Brain microvascular endothelial cell (primary cell): Measurements from ENCODE around the gene GGT5.
"Not testable (repeated sequence)": the region's sequence is repeated elsewhere in the genome, so short reads cannot be mapped to it uniquely, and the experiment has no call there.

Source experiments
- DNase-seq: peaks from one replicate; pipeline ENCODE4 v3.0.0-alpha.2; 2020
- H3K27ac ChIP-seq: fragments of 250-450 bp; sonication (Bioruptor Pico); 2 replicates; pipeline ENCODE4 v1.5.1; 2020; ENCODE audit warnings: mild to moderate bottlenecking, moderate library complexity
- H3K27me3 ChIP-seq: fragments of 250-450 bp; sonication (Bioruptor Pico); replicated peaks from 2 replicates; pipeline ENCODE4 v1.5.1; 2020; ENCODE audit warnings: mild to moderate bottlenecking
- H3K36me3 ChIP-seq: fragments of 250-450 bp; sonication (Bioruptor Pico); replicated peaks from 2 replicates; pipeline ENCODE4 v1.5.1; 2020; ENCODE audit warnings: mild to moderate bottlenecking
- H3K4me3 ChIP-seq: 2 replicates; pipeline ENCODE4 v1.5.1; 2011; ENCODE audit warnings: low read depth, mild to moderate bottlenecking, control low read depth, low read length, moderate library complexity
- in situ Hi-C: cut with HindIII; loops from 2 replicates; pipeline ENCODE4 v1.10.0; 2017; ENCODE audit warnings: low sequenced_read_pairs, low pct_ligation_motif_present
- TF ChIP-seq, protein P1 (sequence below): IDR thresholded peaks from 2 replicates; pipeline ENCODE4 v1.5.1; 2011; ENCODE audit warnings: low read depth, mild to moderate bottlenecking, moderate library complexity, low read length, control low read depth, inconsistent platforms; ENCODE audit errors: missing control alignments

GGT5 gene

DNA sequence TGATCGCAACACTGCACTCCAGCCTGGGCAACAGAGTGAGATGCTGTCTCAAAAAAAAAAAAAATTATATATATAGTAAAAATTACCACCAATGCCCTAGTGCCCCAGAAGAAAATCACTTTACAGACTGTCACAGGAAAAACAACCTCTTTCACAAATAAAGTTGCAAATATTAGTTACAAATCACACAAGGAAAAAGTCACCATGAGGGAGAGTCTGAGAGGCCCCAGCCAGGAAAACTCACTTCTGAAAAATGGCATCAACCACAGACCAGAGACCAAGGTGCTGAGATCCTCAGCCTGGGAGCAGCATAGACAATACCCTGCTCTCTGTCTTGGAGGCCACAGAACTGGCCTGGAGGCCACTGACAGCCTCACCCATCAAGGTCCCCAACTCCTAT, 20.4 kb downstream of the GGT5 start:
- TF ChIP-seq, protein P1, sequence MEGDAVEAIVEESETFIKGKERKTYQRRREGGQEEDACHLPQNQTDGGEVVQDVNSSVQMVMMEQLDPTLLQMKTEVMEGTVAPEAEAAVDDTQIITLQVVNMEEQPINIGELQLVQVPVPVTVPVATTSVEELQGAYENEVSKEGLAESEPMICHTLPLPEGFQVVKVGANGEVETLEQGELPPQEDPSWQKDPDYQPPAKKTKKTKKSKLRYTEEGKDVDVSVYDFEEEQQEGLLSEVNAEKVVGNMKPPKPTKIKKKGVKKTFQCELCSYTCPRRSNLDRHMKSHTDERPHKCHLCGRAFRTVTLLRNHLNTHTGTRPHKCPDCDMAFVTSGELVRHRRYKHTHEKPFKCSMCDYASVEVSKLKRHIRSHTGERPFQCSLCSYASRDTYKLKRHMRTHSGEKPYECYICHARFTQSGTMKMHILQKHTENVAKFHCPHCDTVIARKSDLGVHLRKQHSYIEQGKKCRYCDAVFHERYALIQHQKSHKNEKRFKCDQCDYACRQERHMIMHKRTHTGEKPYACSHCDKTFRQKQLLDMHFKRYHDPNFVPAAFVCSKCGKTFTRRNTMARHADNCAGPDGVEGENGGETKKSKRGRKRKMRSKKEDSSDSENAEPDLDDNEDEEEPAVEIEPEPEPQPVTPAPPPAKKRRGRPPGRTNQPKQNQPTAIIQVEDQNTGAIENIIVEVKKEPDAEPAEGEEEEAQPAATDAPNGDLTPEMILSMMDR: no peak
- Histone ChIP-seq H3K4me3 (no peak overlapping the region), H3K27ac (no peak overlapping the region), H3K27me3 (no peaks in the 10 kb centered on the region), H3K36me3 (peaks cover 86% of the 10 kb centered on the region)
- in situ Hi-C loops: no loop called here
- no peak for DNase-seq

DNA sequence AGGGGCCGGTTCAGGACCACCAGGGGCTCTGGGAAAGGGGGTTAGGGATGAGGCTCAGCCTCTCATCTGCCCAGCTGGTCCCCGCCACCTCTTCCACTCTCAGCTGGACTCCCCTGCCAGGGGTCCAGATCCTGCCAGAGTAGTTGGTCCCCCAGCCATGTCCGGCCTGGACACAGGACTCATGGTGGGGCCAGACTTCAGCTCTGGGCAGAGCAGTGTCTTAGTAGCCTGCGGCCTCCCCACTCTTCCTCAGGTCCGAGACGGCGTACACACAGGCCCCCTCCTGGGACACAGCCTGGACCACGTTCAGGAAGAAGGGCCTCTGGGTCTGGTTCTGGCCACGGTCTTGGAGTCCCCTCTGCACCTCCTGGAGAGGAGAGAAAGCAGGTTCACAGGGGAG, 25.1 kb downstream of the GGT5 start:
- in situ Hi-C loops: no loop called here
- H3K27ac ChIP-seq: no peak overlapping the region
- H3K27me3 ChIP-seq: no peaks in the 10 kb centered on the region

DNA sequence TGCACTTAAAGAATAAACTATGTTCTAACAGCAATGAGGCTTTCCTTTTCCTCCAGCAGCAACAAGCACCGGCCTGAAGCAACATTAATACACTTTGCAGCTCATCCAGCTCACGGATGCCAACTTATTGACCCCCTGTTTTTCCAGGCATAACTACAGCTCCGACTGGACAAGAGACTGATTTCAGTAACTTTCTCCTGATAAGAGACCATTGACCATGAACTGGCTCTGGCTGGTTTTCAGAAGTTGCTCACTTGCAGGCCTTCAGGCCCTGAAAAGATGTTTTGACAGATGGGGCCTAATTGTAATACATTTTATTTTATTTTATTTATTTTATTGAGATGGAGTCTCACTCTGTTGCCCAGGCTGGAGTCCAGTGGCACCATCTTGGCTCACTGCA, 27.5 kb downstream of the GGT5 start:
- Histone ChIP-seq H3K27ac (no peak overlapping the region), H3K36me3 (peaks cover 48% of the 10 kb centered on the region), H3K4me3 (no peak overlapping the region), H3K27me3 (no peaks in the 10 kb centered on the region)
- TF ChIP-seq, protein P1: no peak
- no peak for DNase-seq
- in situ Hi-C loops: no loop called here

More for the DNA sequence above, 25.1 kb downstream of the GGT5 start:
- Histone ChIP-seq H3K36me3 (peaks cover 71% of the 10 kb centered on the region), H3K4me3 (no peak overlapping the region)
- DNase-seq: no peak
- TF ChIP-seq, protein P1: no peak

DNA sequence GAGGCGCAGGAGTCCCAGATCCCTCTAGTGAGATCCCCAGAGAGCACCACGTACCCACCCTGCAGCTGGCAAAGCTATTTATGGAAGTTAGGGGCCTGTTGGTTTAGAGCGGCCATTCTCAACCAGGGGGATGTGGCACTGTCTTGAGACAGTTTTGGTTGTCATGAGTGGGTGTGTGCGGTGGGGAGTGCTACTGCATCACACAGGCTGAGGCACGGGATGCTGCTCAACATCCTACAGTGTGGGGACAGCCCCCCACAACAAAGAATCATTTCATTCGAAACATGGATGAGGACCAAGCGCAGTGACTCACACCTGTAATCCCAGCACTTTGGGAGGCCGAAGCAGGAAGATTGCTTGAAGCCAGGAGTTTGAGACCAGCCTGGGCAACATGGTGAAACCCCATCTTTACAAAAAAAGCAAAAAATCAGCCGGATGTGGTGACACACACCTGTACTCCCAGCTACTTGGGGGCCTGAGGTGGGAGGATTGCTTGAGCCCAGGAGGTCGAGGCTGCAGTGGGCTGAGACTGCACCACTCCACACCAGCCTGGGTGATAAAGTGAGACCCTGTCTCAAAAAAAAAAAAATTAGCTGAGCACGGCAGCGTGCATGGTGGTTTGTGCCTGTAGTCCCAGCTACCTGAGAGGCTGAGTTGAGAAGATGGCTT, 28.2 kb downstream of the GGT5 start:
- TF ChIP-seq, protein P1: no peak
- DNase-seq: no peak
- H3K27me3 ChIP-seq: no peaks in the 10 kb centered on the region
- H3K36me3 ChIP-seq: peaks cover 45% of the 10 kb centered on the region
- no peak overlapping the region for H3K27ac ChIP-seq
- in situ Hi-C loops: no loop called here
- no peak overlapping the region for H3K4me3 ChIP-seq

DNA sequence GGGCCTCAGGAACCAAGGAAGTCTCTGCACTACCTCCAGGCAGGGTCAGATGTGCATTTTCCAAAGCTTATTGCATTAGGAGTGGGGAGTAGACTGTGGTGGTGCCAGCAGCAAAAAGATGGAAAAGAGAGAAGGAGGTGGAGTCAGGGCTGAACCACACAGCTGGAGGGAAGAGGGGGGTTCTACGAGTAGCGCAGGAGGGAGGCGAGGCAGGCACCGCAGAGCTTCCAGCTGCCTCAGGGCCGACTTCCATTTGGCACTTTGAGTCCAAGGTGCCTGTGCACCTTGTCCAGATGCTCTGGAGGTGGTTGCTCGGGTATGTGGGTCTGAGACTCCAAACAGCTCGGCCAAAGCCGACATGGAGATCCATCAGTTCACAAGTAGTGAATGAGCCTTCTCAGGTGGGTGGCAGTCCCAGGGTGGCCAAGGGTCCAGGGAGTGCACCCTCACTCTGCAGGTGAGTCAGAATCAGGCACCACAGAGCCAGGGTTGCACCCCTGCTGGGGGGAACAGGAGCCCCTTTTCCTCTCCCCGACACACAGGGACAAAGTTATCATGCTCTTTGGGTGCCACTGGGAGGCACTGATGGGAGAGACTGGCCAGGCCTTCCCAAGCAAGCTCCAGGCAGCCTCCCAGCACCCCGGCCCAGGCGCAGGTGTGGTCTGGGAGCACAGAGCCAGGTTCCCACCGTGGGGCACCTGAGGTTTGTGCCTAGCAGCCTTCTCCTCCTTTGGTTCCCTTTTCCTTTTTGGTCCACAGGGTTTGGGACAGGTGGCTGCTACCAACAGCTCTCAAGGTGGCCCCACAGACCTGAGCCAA, 30.2 kb downstream of the GGT5 start:
- in situ Hi-C loops: no loop called here
- Histone ChIP-seq H3K4me3 (no peak overlapping the region), H3K27me3 (no peaks in the 10 kb centered on the region), H3K36me3 (peaks cover 28% of the 10 kb centered on the region), H3K27ac (no peak overlapping the region)
- TF ChIP-seq, protein P1: no peak
- DNase-seq: no peak

DNA sequence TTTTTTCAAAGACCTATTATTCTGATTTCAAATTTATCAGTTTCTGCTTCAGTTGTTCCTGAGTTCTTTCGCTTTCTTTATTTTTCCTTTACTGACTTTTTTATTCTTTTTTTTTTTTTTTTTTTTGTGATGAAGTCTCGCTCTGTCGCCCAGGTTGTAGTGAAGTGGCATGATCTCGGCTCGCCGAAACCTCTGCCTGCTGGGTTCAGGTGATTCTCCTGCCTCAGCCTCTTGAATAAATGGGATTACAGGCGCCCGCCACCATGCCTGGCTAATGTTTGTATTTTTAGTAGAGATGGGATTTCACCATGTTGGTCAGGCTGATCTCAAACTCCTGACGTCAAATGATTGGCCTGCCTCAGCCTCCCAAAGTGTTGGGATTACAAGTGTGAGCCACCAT, 31.8 kb downstream of the GGT5 start:
- H3K4me3 ChIP-seq, in situ Hi-C loops, H3K27ac ChIP-seq, H3K27me3 ChIP-seq, DNase-seq: not testable (repeated sequence)
- H3K36me3 ChIP-seq: peaks cover 13% of the 10 kb centered on the region

DNA sequence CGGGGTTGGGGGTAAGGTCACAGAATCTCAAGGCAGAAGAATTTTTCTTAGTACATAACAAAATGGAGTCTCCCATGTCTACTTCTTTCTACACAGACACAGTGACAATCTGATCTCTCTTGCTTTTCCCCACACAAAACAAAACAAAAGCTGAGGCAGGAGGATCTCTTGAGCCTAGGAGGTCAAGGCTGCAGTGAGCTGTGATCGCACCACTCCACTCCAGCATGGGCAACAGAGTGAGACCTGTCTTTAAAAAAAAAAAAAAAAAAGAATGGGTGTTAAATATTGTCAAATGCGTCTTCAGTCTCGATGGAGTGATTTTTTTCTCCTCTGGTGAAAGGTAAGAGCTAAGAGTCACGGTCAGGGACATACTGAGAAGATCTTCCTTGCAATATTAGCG, 33.2 kb downstream of the GGT5 start:
- H3K27ac ChIP-seq, in situ Hi-C loops, DNase-seq, H3K4me3 ChIP-seq, H3K36me3 ChIP-seq, H3K27me3 ChIP-seq: not testable (repeated sequence)

DNA sequence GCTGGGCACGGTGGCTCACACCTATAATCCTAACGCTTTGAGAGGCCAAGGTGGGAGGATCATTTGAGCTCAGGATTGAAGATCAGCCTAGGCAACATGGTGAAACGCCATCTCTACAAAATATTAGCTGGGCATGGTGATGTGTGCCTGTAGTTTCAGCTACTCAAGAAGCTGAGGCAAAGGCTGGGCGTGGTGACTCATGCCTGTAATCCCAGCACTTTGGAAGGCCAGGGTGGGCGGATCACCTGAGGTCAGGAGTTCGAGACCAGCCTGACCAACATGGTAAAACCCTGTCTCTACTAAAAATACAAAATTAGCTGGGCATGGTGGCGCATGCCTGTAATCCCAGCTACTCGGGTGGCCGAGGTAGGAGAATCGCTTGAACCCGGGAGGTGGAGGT, 34.5 kb downstream of the GGT5 start:
- DNase-seq, H3K4me3 ChIP-seq, in situ Hi-C loops, H3K27ac ChIP-seq, H3K27me3 ChIP-seq, H3K36me3 ChIP-seq: not testable (repeated sequence)
